Cortex of kidney (tissue), 1 donor: ENCODE measurements around the gene BPIFA2.

Experiments used
- DNase-seq: peaks from one replicate; lab custom pipeline; 2025; lab: John Stamatoyannopoulos, UW

BPIFA2 gene

GRCh38 chr20:33202451-33202850 is 34.5 kb downstream of the BPIFA2 start:
- no peak for DNase-seq

GRCh38 chr20:33203444-33203843 is 35.5 kb downstream of the BPIFA2 start:
- no peak for DNase-seq

- no peak for DNase-seq
Observed at GRCh38 chr20:33209789-33210188, 41.8 kb downstream of the BPIFA2 start.

- DNase-seq = no peak
Observed at GRCh38 chr20:33210371-33210770, 42.4 kb downstream of the BPIFA2 start.

GRCh38 chr20:33211817-33212424 is 44.0 kb downstream of the BPIFA2 start:
- no peak for DNase-seq

- no peak for DNase-seq
Observed at GRCh38 chr20:33217052-33217451, 49.1 kb downstream of the BPIFA2 start, which contains the start of gene BPIFA3. TSS of gene BPIFA3 (plus strand) at chr20:33217352. CDS start at chr20:33217537, 185 bp downstream.

- DNase-seq = no peak
Observed at GRCh38 chr20:33224399-33224798, 56.4 kb downstream of the BPIFA2 start.

GRCh38 chr20:33229843-33230242 is 61.9 kb downstream of the BPIFA2 start:
- no peak for DNase-seq
